Cardiac fibroblast (primary cell): Measurements from ENCODE around the gene PDRG1.

Experiments used
- DNase-seq, 2 donors: peaks; one replicate each; pipeline versions ENCODE4 v3.0.0 to v3.0.0-alpha.2; 2010; ENCODE audit warnings: low read depth in 2 of 2
- H3K4me3 ChIP-seq, 2 donors: replicated peaks in 1 of 2; 1 replicate in 1 of 2; 2 replicates in 1 of 2; pipeline ENCODE4 v1.5.1; 2011; ENCODE audit warnings: low read depth in 2 of 2, low read length in 2 of 2, mild to moderate bottlenecking in 2 of 2, moderate library complexity in 1 of 2
- CTCF ChIP-seq: IDR thresholded peaks from one replicate; pipeline ENCODE4 v1.5.1; 2011; ENCODE audit warnings: low read depth, mild to moderate bottlenecking, low read length, inconsistent platforms

Gene PDRG1

GRCh38 chr20:31908424-31908823 is 43.4 kb downstream of the PDRG1 start:
- H3K4me3 ChIP-seq, result no peak overlapping the region
- TF ChIP-seq CTCF, result no peak
- no peak for DNase-seq

GRCh38 chr20:31908016-31908415 is 43.8 kb downstream of the PDRG1 start:
- no peak for TF ChIP-seq CTCF
- DNase-seq, result no peak
- H3K4me3 ChIP-seq, result no peak overlapping the region

- TF ChIP-seq CTCF, result no peak
- no peak overlapping the region for H3K4me3 ChIP-seq
These were observed 44.8 kb downstream of the PDRG1 start for GRCh38 chr20:31907046-31907445.

GRCh38 chr20:31906001-31906400 is 45.8 kb downstream of the PDRG1 start:
- no peak for DNase-seq
- H3K4me3 ChIP-seq, result no peak overlapping the region
- no peak for TF ChIP-seq CTCF

More at GRCh38 chr20:31907046-31907445, 44.8 kb downstream of the PDRG1 start:
- DNase-seq, result no peak

GRCh38 chr20:31903627-31904386 is 48.0 kb downstream of the PDRG1 start:
- H3K4me3 ChIP-seq, result no peak overlapping the region
- no peak for DNase-seq
- no peak for TF ChIP-seq CTCF

- DNase-seq, result no peak
- TF ChIP-seq CTCF, result no peak
These were observed 50.2 kb downstream of the PDRG1 start for GRCh38 chr20:31901615-31902014.

GRCh38 chr20:31897541-31897940 is 54.3 kb downstream of the PDRG1 start:
- H3K4me3 ChIP-seq, result no peak overlapping the region
- TF ChIP-seq CTCF, result no peak
- no peak for DNase-seq

More at GRCh38 chr20:31901615-31902014, 50.2 kb downstream of the PDRG1 start:
- H3K4me3 ChIP-seq, result no peak overlapping the region
